Measurements from ENCODE around the gene FAP.

DNA sequence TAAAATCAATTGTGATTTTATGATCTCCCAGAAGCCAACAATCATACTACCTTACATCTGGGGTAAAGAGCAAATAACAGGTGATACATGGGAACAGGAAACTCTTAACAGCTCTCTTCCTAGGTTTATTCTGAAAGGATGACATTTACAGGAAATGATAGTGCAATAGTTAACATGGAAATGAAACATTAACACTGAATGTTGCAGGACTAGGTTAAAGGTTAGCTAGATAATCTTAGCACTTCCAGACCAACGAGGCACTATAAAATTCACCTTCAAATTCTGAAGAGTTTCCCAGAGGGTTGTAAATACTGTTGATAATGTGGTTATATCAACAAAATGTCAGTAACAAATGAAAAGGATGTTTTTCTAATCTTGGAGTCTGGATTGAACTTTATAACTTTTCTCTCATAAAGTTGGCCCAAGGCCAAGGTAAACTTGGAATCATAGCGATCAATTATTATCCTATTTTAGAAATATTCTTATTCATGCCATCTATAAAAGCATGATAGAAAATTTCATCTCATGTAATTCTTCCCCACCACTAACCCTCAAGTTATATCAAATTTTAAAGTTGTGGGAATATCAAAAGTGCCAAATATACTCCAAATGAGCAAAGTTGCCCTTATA lies 58.3 kb downstream of the FAP start:
- TF ChIP-seq, protein P1, sequence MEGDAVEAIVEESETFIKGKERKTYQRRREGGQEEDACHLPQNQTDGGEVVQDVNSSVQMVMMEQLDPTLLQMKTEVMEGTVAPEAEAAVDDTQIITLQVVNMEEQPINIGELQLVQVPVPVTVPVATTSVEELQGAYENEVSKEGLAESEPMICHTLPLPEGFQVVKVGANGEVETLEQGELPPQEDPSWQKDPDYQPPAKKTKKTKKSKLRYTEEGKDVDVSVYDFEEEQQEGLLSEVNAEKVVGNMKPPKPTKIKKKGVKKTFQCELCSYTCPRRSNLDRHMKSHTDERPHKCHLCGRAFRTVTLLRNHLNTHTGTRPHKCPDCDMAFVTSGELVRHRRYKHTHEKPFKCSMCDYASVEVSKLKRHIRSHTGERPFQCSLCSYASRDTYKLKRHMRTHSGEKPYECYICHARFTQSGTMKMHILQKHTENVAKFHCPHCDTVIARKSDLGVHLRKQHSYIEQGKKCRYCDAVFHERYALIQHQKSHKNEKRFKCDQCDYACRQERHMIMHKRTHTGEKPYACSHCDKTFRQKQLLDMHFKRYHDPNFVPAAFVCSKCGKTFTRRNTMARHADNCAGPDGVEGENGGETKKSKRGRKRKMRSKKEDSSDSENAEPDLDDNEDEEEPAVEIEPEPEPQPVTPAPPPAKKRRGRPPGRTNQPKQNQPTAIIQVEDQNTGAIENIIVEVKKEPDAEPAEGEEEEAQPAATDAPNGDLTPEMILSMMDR (conservative IDR thresholded peaks at IDR 0.05 in 1 of 2, IDR thresholded peaks at IDR 0.05 in 1 of 2; ENCODE audit: extremely low read depth in 1 of 2, insufficient read depth in 1 of 2, low read depth in 1 of 2, low read length in 2 of 2) = no peak
- no peak for TF ChIP-seq EZH2 (IDR thresholded peaks at IDR 0.05; ENCODE audit: borderline replicate concordance, low read length)
